ENCODE measurements around the gene TIPARP.

- TF ChIP-seq CTCF (tag by site-specific recombination; IDR thresholded peaks at IDR 0.05): no peak
- no peak for TF ChIP-seq HOXD13 (CRISPR knock-in tag; IDR thresholded peaks at IDR 0.05; ENCODE audit: borderline replicate concordance)
- no peak for TF ChIP-seq ZNF48 (tag by site-specific recombination; IDR thresholded peaks at IDR 0.05)
- TF ChIP-seq ZNF623 (tag by site-specific recombination; IDR thresholded peaks at IDR 0.05): no peak
Observed at GRCh38 chr3:156751461-156752025, 77.2 kb downstream of the TIPARP start.

All from HEK293 (cell line).